Spinal cord (tissue), 10 donors: Measurements from ENCODE around the gene MITF. TPM values are rescaled to one million over a fixed set of nuclear protein-coding genes. Genes with fewer than 3 reads are reported as not detected.

Source experiments
- DNase-seq, 6 donors: peaks; one replicate each; pipeline versions ENCODE4 v3.0.0 to v3.0.0-alpha.2; 2013 to 2015; ENCODE audit warnings: low spot score in 6 of 6, low read depth in 4 of 6
- H3K27ac ChIP-seq: one replicate; pipeline ENCODE4 v1.5.1; 2013; ENCODE audit warnings: low read depth, low read length, control low read depth
- H3K27me3 ChIP-seq: one replicate; pipeline ENCODE4 v1.6.1; 2013; ENCODE audit warnings: low read length; ENCODE audit not compliant: control insufficient read depth, insufficient read depth
- H3K36me3 ChIP-seq: one replicate; pipeline ENCODE4 v1.6.1; 2013; ENCODE audit warnings: low read length; ENCODE audit not compliant: control insufficient read depth, insufficient read depth
- H3K4me1 ChIP-seq: one replicate; pipeline ENCODE4 v1.6.1; 2013; ENCODE audit warnings: low read length; ENCODE audit not compliant: control insufficient read depth, insufficient read depth
- H3K4me3 ChIP-seq: one replicate; pipeline ENCODE4 v1.5.1; 2013; ENCODE audit warnings: low read depth, low read length, control low read depth
- H3K9me3 ChIP-seq: one replicate; pipeline ENCODE4 v1.6.1; 2013; ENCODE audit warnings: low read length; ENCODE audit not compliant: control insufficient read depth, insufficient read depth
- whole genome bisulfite sequencing: methylation state at CpG from one replicate; pipeline ENCODE4 v1.1.5; 2013; ENCODE audit warnings: missing lambda C conversion rate; ENCODE audit not compliant: insufficient coverage; 5-methylcytosine and 5-hydroxymethylcytosine counted together
- polyA plus RNA-seq, 2 donors: library from polyadenylated mRNA; unstranded; fragments of 120-200 nt; gene quantifications; one replicate each; pipeline ENCODE4 v1.2.1, GENCODE V29; 2013; ENCODE audit not compliant: insufficient read length in 2 of 2
- total RNA-seq, 2 donors: library from RNA; depleted of rRNA in 1 of 2; stranded (reverse); fragments of 120-200 nt in 1 of 2; fragments of >200 nt in 1 of 2; gene quantifications; one replicate each; pipeline versions ENCODE4 v1.2.3 to v1.2.4, GENCODE V29; 2013 to 2014
- donor health status: healthy.

The MITF gene
- total and polyA plus RNA-seq, 4 donors = 4.5 to 11.7 (median 9.0) TPM

GRCh38 chr3:69941439-69942176 is 202.3 kb downstream of the MITF start:
- WGBS = 87% methylated on average over 3 of the region's 3 CpGs
- no peaks in the 10 kb centered on the region for H3K36me3 ChIP-seq
- DNase-seq = no peak

GRCh38 chr3:69944931-69945493 is 205.7 kb downstream of the MITF start:
- no peak overlapping the region for H3K27ac ChIP-seq
- DNase-seq = peak in 1 of 6 donors; percentile 35
- no peaks in the 10 kb centered on the region for H3K36me3 ChIP-seq
- no CpG with 5 or more reads among the region's 3 CpGs for WGBS
- H3K4me3 ChIP-seq = no peak overlapping the region
- peaks cover 3% of the 10 kb centered on the region for H3K4me1 ChIP-seq
- no peaks in the 10 kb centered on the region for H3K9me3 ChIP-seq
- no peaks in the 10 kb centered on the region for H3K27me3 ChIP-seq

More at GRCh38 chr3:69941439-69942176, 202.3 kb downstream of the MITF start:
- Histone ChIP-seq H3K4me1 (peaks cover 3% of the 10 kb centered on the region), H3K4me3 (no peak overlapping the region), H3K27ac (no peak overlapping the region), H3K9me3 (no peaks in the 10 kb centered on the region), H3K27me3 (no peaks in the 10 kb centered on the region)

- DNase-seq = peak in 5 of 6 donors; percentile 22 to 90 (median 42)
- no peaks in the 10 kb centered on the region for H3K36me3 ChIP-seq
- WGBS = no CpG with 5 or more reads among the region's 4 CpGs
- H3K27me3 ChIP-seq = no peaks in the 10 kb centered on the region
- no peak overlapping the region for H3K4me3 ChIP-seq
- H3K27ac ChIP-seq = no peak overlapping the region
- no peaks in the 10 kb centered on the region for H3K9me3 ChIP-seq
- H3K4me1 ChIP-seq = peaks cover 3% of the 10 kb centered on the region
Measured at GRCh38 chr3:69948246-69948862, 209.1 kb downstream of the MITF start.

GRCh38 chr3:69951616-69952015 is 212.4 kb downstream of the MITF start:
- H3K36me3 ChIP-seq = no peaks in the 10 kb centered on the region
- H3K9me3 ChIP-seq = no peaks in the 10 kb centered on the region
- H3K4me3 ChIP-seq = no peak overlapping the region
- H3K27ac ChIP-seq = no peak overlapping the region
- H3K4me1 ChIP-seq = no peaks in the 10 kb centered on the region
- DNase-seq = no peak
- no peaks in the 10 kb centered on the region for H3K27me3 ChIP-seq
- no CpG with 5 or more reads among the region's 3 CpGs for WGBS

GRCh38 chr3:69959581-69959980 is 220.3 kb downstream of the MITF start:
- DNase-seq = no peak
- 100% methylated on average over 4 of the region's 7 CpGs for WGBS
- Histone ChIP-seq H3K36me3 (no peaks in the 10 kb centered on the region), H3K4me1 (no peaks in the 10 kb centered on the region), H3K4me3 (no peak overlapping the region), H3K27ac (no peak overlapping the region), H3K27me3 (no peaks in the 10 kb centered on the region), H3K9me3 (no peaks in the 10 kb centered on the region)

GRCh38 chr3:69961706-69962439 is 222.6 kb downstream of the MITF start:
- H3K36me3 ChIP-seq = no peaks in the 10 kb centered on the region
- H3K4me3 ChIP-seq = no peak overlapping the region
- H3K4me1 ChIP-seq = no peaks in the 10 kb centered on the region
- WGBS = no CpG with 5 or more reads among the region's 5 CpGs
- H3K27ac ChIP-seq = no peak overlapping the region
- H3K27me3 ChIP-seq = no peaks in the 10 kb centered on the region
- no peaks in the 10 kb centered on the region for H3K9me3 ChIP-seq
- DNase-seq = peak in 1 of 6 donors; percentile 27

GRCh38 chr3:69963643-69964042 is 224.4 kb downstream of the MITF start:
- no peak for DNase-seq

GRCh38 chr3:69967156-69967555 is 227.9 kb downstream of the MITF start:
- no peak overlapping the region for H3K4me3 ChIP-seq
- no CpG with 5 or more reads among the region's 6 CpGs for WGBS
- peak overlapping the region; percentile 79 for H3K27ac ChIP-seq
- H3K36me3 ChIP-seq = no peaks in the 10 kb centered on the region
- H3K4me1 ChIP-seq = no peaks in the 10 kb centered on the region
- H3K9me3 ChIP-seq = no peaks in the 10 kb centered on the region
- DNase-seq = no peak
- no peaks in the 10 kb centered on the region for H3K27me3 ChIP-seq

More at GRCh38 chr3:69963643-69964042, 224.4 kb downstream of the MITF start:
- H3K27ac ChIP-seq = no peak overlapping the region
- no peak overlapping the region for H3K4me3 ChIP-seq
- no peaks in the 10 kb centered on the region for H3K36me3 ChIP-seq
- H3K4me1 ChIP-seq = no peaks in the 10 kb centered on the region
- H3K9me3 ChIP-seq = no peaks in the 10 kb centered on the region
- WGBS = no CpG with 5 or more reads among the region's 3 CpGs
- H3K27me3 ChIP-seq = no peaks in the 10 kb centered on the region

GRCh38 chr3:69970827-69971226 is 231.6 kb downstream of the MITF start:
- no peak for DNase-seq
- no peak overlapping the region for H3K4me3 ChIP-seq
- H3K9me3 ChIP-seq = no peaks in the 10 kb centered on the region
- no peak overlapping the region for H3K27ac ChIP-seq
- no peaks in the 10 kb centered on the region for H3K36me3 ChIP-seq
- H3K27me3 ChIP-seq = no peaks in the 10 kb centered on the region
- H3K4me1 ChIP-seq = no peaks in the 10 kb centered on the region
- WGBS = no CpG with 5 or more reads among the region's 5 CpGs
